ENCODE results near the gene PIANP. TPM values are rescaled to one million over a fixed set of nuclear protein-coding genes. Genes with fewer than 3 reads are reported as not detected.
A peak's percentile ranks its signal among the peaks of the same experiment; 100 is the strongest.
"Not testable (repeated sequence)": the region's sequence is repeated elsewhere in the genome, so short reads cannot be mapped to it uniquely, and the experiment has no call there.

The PIANP gene
- polyA plus RNA-seq, 3 donors = 8.1 to 9.0 (median 8.9) TPM

DNA sequence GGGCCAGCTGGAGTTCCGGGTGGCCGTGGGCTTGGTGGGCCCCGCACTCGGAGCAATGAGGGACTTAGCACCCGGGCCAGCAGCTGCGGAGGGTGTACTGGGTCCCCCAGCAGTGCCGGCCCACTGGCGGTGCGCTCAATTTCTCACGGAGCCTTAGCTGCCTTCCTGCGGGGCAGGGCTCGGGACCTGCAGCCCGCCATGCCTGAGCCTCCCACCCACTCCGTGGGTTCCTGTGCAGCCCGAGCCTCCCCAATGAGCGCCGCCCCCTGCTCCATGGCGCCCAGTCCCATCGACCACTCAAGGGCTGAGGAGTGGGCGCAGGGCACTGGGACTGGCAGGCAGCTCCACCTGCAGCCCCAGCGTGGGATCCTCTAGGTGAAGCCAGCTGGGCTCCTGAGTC, 7.7 kb upstream of the PIANP start:
- not testable (repeated sequence) for DNase-seq (ENCODE audit: low read depth in 3 of 3, low spot score in 2 of 3)

DNA sequence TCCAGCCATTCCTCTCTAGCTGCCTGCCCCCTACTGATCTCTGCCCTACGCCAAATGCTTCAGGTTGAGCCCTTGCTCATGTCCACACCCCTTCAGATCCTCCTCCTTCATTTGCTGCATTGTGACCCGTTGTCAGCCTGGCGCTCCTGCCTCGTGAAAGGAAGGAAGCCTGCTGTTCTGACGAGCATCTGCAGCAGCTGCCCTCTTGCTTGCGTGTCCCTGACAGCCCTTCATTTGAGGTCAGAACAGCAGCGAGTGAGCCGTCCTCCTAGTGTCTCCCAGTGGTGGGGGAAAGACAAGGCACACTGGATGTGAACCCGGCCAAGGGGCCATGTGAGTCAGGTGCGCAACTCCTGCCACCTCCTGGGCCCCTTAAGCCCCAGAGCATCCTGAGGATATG, 3.0 kb upstream of the PIANP start:
- no peak for DNase-seq (ENCODE audit: low read depth in 3 of 3, low spot score in 2 of 3)

DNA sequence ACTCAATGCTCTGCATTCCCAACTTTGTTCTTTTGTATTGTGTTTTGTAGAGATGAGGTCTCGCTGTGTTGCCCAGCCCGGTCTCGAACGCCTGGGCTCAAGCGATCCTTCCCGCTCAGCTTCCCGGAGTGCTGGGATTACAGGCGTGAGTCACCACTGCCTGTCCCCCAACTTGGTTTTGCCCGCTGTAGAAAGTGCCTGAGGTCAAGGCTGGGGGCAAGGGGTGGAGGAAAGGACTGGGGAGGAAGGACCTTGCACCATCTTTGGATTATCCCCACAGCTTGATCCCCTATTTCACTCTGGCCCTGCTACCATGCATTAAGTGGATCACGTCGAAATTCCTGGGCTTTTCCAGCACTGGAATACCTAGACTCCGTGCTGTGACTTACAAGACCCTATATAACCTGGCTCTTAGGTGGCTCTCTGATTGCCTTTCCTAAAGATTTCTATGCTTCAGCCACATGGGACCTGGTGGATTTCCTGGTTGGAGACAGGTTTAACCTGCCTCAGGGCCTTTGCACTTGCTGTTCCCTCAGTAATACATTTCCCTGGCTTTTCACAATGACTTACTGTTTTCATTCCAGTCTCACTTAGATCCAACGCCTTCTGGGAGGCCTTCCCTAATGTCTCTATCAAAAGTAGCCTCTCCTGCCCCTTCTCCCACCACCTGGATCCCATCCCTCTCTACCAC, 608 bp upstream of the PIANP start:
- DNase-seq (ENCODE audit: low read depth in 3 of 3, low spot score in 2 of 3) = no peak

DNA sequence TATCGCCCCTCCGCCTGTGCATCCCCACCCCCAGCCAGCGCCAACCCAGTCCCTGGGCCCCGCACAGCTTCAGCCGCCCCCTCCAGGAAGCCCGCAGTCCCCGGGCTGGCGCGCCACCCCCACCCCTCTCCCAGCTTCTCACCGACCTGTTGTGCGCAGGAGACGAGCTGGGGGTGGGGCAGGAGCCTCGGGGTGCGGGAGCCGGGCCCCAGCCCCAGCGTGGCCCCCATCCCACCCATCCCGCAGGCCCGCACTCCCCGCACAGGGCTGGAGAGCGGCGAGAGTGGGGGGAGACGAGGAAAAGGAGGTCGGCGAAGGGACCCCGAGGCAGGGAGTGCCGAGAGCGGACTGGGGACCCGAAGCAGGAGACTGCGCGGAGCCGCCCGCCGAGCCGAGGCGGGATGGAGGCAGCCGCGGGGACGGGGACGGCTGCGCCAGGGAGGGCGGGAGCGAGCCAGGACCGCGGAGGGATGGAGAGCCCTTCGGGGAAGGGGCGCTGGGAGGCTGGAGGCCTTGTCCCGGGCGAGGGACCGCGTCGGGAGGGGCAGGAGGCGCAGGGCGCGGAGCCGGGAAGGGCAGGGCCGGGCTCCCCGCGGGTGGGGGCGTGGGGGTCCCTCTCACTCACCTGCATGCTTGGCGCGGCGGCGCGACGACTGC, 498 bp downstream of the PIANP start:
- no peak for DNase-seq (ENCODE audit: low read depth in 3 of 3, low spot score in 2 of 3)

DNA sequence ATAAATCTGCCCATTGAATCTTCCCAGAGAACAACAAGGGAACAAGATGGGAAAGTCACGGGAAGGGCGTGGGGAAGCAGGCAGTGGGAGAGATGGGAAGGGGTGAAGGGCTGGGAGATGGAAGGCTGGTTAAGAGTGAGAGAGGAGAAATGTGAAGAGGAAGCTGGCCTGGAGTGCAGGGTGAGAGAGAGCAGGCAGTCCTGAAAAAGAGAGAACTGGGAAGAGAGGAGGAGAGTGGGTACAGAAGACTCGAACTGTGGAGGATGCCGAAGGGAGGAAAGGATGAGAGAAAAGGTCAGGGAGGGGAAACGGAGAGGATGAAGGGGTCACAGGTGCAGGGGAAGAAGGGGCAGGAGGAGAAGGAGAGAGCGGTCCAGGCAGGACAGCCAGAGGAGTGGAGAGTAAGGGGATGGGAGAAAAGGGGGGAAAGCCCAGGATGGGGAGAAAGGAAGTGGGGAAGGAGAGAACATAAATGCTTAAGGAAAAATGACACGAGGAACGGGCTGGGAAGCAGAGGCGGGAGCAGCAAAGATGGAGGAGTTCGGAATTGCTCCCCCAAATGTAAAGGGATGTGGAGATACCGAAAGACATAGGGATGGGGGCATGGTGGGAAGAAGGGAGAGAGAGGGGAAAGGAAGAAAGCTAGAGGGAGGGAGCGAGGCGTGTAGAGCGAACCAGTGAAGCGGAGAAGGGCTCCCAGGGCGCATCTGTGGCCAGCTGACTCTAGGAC, 1.2 kb downstream of the PIANP start:
- DNase-seq (ENCODE audit: low read depth in 3 of 3, low spot score in 2 of 3) = no peak

DNA sequence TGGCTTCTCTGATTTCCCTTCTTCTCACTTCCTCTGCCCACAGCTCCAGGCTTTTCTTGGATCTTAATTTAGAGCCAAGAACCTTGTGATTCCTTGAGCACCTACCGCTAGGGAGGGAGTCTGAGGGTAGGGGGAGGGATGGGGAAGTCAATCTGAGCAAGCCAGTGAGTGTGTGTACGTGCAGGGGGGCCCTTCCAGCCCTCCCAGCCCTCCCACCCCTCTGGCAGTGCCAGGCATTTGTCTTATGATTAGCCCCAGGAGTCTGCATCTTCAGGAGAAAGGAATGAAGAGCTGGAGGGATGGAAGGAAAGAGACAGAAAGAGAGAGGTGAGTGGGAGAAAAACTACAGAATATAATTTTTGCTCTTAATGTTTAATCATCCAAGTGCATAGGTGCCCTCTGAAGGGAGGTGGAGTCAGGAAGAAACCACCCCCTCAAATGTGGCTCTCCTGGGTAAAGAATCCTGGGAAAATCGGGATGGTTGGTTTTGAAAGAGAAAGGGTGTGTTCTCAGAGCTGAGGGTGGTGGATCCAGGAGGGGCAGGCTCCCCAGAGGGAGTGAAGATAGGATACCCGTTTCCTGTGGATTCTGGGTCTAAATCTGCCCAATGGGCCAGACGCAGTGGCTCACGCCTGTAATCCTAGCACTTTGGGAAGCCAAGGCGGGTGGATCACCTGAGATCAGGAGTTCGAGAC, 2.1 kb downstream of the PIANP start:
- no peak for DNase-seq (ENCODE audit: low read depth in 3 of 3, low spot score in 2 of 3)

DNA sequence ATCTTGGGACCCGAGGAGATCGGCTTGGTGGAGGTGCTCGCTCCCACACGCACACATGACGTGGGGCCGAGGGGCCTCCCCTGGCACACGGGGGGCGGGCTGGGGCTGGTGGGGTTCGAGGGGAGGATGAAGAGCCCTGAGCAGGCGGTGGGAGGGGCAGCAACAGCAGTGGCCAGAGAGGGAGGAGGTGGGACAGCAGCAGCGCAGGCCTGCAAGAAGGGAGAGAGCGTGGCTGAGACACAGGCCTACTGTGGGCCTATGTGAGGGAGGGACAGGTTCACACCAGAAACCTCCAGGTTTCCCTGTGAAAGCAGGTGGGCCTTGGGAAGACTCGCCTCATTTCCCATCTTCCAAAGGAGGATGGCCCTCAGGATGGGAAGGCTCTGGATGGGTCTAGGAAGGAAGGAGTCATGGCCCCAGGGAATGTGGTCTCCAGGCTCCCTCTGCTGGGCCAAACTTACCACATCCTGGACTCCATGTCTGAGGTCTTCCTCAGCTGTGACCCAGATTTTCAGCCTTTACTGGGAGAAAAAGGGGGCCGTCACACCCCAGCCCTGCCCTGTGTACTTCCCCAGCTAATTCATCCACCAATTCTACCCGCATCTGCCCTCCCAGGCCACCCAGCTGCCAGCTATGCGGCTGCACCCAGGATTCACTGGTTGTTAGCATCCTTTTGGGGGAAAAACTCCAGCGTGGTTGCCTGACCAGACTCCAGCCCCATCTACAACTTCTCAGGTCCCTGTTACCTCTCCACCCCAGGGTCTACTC, 2.8 kb downstream of the PIANP start:
- peak in 1 of 3 donors; percentile 26 for DNase-seq (ENCODE audit: low read depth in 3 of 3, low spot score in 2 of 3)

DNA sequence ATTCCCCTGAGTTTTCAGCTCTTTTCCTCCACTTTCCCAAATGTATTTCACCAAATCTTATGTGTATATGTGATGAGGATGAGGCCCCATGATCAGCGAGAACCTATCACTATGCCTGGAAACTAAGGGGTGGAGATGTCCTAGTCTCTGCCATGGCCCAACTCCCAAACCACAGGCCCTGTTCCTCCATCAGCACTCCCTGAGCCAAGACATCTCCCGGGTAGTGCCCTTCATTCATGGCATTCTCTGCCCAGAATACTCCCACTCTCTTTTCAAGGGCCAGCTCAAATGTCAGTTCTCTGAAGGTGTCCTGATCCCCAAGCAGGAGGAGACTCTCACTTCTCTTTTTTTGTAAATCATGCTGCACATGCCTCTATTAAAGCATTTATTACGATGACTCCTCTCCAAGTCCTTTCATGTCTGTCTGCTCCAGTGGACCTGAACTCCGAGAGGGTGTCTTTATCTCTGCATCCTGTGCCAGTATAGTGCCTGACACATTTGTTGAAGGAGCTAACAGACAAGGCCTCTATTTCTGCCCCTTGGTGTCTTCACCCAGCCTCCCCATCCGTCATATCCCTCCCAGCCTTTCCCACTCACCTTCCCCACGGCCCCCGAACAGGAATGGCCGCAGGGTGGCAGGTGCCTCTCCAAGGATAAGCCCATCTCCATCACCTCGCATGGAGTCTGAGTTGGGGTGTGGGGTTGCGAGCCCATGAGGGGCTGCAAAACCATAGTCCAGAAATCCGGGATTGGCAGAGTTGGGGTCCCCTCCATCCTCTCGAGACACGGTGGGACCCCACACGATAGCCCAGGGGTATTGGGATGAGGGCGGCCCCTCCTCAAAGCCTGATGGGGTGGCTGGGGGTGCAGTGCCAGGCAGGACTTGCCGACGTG, 3.7 kb downstream of the PIANP start:
- peak in 1 of 3 donors; percentile 21 for DNase-seq (ENCODE audit: low read depth in 3 of 3, low spot score in 2 of 3)

DNA sequence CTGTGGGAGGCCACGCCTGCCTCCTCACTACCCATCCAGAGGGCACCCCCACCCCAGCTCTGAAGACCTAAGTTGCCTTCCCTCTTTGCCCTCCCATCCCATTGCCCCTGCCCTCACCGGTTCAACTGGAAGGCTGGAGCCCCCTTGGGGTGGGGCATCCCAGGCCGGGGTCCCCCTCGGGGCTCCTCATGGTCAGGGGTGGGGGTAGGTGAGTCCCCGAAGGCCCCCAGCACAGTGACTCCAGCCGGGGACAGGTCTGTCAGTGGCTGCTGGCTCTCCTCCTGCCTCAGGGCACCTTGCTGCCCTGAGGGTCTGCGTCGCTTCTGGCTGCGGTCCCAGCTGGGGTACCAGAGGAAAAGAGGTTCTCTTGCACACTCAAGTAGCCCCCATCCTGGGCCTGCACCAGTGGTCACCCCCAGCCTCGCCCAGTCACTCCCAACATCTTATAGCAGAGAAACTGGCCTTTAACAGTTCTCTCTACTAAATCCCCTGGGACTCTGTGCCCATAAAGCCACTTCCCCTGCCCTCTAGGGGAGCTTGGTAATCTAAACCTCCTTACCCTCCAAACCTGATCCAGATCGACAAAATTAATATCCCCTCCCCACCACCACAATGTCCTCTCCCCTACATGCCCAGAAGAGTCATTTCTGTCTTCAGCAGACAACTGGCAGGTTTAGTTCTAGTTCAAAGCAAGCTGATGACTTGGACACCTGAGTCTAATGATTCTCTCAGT, 5.1 kb downstream of the PIANP start:
- DNase-seq (ENCODE audit: low read depth in 3 of 3, low spot score in 2 of 3) = no peak

DNA sequence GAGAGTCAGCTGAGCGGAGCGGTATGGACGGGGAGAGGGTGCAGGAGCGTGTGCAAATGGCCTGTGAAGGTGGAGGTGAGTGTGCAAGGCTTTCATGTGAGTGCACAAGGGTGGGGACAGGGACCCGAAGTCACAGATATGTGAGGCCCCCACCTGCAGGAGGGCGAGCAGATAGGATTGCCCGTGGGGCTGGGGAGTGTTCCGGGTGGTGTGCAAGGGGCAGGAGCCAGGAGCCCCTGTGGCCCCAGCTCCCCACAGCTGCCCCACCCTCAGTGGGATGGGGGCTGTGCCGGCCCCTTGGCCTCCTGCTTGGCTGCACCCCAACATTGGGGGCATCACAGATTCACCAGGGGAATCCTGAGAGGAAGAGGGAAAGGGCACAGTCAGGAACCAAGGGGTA, 5.9 kb downstream of the PIANP start:
- DNase-seq (ENCODE audit: low read depth in 3 of 3, low spot score in 2 of 3) = no peak

DNA sequence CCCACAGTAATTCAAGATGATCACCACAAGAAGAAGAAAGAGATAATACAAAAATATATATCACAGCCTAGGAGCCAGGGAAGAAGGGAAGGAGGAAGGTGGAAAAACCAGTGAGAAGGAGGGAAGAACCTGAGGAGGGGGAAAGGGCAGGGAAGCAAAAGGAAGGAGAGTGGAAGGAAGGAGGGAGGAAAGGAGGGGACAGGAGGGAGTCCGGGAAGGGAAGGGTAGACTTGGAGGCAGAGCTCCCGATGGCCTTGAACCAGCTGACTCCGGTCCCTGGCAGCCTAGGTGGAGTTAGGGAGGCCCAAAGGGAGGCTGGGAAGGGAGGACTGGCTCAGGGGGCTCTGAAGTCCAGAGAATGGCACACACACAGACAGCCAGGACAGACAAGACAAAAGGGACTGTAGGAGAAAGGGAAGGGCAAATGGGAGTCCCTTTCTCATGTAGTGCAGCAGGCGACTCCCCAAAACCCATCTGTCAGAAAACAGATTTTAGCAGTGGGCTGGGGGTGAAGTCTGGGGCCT, 6.7 kb downstream of the PIANP start:
- no peak for DNase-seq (ENCODE audit: low read depth in 3 of 3, low spot score in 2 of 3)

DNA sequence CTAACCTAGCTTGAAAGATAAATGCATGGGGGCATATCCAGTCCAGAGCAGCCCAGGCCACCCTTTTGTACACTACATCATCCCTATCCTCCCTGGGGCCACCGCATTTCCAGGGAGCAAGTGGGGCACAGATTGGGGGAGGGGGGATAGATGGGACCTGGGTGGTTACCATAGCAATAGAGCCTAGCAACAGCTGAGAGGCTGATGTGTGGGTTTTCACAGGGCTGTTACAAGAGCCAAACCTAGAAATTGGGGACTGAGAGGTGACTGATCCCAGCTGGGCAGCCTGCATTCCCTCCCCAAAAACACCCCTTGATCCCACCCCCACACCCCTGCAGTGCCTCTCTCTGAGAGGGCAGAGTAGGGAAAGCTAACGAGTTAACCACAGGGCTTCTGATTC, 7.7 kb downstream of the PIANP start:
- DNase-seq (ENCODE audit: low read depth in 3 of 3, low spot score in 2 of 3) = no peak

DNA sequence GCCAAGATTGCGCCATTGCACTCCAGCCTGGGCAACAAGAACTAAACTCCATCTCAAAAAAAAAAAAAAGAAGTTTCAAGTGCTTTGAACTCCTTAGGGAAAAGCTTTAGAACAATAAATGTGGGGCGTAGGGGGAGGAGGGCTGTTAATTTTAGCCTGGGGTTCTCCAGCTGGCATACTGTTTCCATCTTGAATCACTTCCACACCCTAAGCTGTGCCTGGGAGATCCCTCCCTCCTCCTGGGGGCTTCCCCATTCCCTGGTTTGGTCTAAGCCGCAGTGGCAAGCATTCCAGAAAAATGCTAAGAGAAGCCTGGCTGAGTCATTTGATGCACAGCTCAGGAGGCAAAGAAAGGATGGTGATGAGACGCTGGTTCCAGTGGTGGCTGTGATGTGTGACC, 9.1 kb downstream of the PIANP start:
- no peak for DNase-seq (ENCODE audit: low read depth in 3 of 3, low spot score in 2 of 3)

DNA sequence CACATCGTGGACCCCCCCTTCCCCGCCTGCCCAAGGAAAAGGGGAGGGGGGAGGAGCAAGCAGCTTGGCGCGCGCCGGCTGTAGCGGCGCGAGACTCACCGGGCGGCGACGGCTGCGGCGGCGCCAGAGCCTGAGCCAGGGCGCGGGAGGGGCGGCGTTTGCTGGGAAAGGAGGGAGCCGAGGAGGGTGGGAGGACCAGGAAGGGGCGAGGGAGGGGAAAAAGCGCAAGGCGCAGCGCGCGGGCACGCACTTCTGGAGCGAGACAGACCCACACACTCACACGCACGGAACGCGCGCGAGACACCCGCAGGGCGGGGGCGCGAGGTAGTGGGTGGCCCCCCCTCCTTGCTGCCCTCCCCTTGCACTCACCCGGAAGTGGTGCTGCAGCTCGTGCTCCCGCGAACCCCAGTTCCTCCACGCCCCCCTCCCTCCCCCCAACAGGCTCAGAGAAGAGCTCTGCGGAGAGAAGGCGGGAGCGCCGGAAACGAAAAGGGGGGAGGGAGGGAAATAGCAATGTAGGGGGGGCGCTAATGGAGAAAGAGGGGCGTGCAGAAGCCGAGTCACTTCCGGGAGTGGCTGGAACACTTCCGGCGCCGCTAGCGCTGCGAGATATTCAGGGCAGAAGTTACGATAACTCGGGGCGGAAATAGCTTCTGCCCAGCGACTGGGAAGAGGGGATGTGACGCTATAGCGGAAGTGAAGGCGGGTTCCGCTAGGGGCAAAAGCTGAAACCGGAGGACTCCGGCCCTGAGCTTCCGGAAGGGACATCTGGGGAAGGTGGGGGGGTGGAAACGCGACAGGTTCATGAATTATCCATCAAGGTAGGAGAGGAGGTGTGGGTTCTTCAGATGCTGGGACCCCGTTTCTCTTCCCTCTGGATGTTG, 11.4 kb downstream of the PIANP start, which contains the start of gene ZNF384:
Gene ZNF384, minus strand, starts transcription at position 377 of the 884 bp plus-strand sequence. CDS start 9,855 bp downstream, outside the sequence.
- peak; percentile 97 to 99 (median 99) for DNase-seq (ENCODE audit: low read depth in 3 of 3, low spot score in 2 of 3)

DNA sequence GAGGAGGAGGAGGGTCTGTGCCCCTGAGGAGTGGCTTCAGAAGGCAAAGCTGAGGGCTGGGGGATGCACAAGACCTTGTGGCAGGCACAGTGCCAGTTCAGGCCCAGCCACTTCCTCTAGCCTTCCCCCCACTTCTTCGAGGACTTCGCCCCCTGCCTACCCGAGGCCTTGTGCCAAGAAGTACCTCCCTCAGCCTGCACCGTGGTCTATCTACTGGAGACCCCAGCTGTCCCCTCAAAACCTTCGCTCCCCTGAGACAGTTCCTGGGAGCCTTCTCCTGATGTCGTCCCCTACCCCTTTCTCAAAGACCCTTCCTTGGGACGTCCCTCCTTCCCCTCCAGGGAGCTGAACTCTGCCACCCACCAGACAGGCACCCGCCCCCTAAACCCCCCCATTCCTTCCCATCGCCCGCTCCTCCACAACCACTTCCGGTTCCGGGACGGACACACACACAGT, 12.0 kb downstream of the PIANP start:
- peak in 1 of 3 donors; percentile 23 for DNase-seq (ENCODE audit: low read depth in 3 of 3, low spot score in 2 of 3)

DNA sequence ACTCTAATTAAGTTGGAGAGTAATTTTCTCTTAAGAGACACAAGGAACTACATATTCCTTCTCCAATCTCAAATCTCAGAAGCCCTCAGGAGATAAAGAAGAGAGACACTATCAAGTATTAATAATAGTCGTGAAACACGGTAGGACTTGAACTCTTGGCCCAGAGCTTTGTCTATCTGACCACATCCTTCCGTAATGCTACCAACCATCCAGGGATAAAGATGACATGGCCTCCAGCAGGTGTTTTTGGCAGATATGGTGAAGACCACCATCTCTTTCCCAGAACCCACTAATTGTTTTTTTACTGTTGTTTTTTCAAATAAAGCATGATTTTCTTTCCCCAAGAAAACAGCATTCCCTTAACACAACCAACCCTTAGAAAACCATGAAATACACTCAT, 14.8 kb downstream of the PIANP start:
- DNase-seq (ENCODE audit: low read depth in 3 of 3, low spot score in 2 of 3) = no peak

DNA sequence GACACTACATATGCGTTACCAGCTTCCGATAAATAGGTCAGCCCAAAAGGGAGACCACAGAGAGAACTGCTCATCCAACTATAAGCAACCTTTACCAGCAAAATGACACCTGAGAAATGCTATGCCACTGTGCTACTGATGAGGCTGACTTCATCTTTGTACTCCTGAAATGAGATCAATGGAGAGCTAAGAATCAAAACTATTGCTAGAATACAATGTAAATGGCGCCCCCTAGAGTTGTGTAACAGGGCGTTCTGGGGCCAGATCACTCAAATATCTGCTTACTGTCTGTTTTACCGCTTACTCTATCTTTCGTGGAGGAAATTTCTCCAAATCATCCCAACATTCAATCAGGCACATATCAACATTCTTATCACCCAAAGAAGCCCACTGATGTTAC, 16.0 kb downstream of the PIANP start:
- DNase-seq (ENCODE audit: low read depth in 3 of 3, low spot score in 2 of 3) = no peak
